Amniotic stem cell (primary cell): ENCODE data around the gene IVD.

Source experiments
- DNase-seq: peaks from one replicate; lab custom pipeline; 2025; lab: John Stamatoyannopoulos, UW

Gene IVD

DNA sequence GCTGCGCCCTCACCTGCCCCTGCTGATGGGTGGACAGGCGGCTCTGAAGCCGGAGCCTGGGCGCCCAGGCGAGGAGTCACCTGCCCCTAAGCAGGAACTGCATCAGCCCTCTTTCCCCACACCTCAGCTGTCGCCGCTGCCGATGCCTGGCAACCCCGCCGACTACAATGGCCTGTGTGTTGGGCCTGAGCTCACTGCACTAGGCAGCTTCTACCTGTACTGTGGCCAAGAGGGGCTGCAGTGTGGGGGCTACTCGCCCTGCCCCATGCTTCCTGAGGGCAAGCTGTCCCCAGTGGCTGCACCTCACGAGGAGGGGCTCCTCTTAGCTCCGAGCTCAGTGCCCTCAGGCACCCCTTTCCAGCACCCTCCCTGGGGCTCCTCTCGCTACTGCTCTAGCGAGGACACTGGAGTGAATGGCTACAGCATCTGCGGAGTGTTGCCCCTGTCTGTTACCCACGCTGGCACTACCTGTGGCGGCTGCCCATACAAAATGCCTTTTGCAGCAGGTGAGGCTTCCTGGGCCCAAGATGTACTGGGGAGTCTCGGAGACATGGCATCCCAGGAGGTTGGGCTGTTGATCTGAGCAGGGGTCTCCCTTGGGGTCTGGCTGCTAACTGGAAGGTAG is 53.9 kb downstream of the IVD start:
- DNase-seq, result no peak

DNA sequence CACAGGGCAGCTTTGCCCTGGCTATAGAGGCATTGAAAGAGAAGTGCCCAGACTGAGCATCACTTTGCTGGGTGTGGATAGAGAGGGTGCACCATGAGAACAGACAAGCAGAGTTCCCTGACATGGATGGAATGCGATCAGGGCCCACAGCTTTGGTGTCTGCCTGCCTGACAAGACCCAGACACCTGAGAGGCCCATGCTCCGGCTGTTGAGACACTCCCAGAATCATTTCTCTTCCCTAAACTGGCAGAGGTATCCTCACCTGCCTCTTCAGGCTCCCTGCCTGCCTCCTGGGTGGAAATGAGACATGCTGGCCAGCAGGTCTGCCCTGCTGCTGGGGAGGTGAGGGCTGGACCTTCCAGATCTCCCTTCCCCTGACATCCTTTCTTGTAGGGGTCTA is 54.8 kb downstream of the IVD start:
- DNase-seq, result no peak

DNA sequence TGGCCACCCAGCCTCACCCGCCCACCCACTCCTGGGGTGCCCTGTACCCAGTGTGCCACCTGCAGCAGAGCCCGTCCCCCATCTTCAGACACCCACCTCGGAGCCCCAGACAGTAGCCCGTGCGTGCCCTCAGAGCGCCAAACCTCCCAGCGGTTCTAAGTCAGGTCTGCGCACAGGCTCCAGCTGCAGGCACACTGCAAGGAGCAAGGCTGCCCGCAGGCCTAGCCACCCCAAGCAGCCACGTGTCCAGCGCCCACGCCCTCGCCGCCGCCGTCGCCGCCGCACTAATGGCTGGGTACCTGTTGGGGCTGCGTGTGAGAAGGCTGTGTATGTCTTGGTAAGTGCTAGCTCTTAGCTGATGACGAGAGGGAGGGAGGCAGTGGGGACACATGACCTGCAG is 56.4 kb downstream of the IVD start:
- DNase-seq, result no peak

DNA sequence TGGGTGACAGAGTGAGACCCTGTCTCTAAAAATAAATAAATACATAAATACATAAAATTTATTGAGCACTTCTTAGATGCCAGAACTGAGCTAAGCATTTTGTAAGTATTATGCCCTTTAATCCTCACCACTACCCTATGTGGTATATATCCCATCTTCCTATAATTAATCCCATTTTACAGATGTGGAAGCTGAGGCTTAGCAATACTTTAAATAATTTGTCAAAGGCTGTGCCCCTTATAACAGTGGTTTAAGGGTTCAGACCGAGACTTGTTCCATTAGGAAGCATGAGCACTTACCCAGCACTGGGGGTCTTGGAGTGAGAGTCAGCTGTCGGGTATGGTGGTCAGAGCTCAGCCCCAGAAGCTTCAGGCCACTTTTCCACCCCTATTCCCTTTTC is 57.7 kb downstream of the IVD start:
- DNase-seq, result no peak

DNA sequence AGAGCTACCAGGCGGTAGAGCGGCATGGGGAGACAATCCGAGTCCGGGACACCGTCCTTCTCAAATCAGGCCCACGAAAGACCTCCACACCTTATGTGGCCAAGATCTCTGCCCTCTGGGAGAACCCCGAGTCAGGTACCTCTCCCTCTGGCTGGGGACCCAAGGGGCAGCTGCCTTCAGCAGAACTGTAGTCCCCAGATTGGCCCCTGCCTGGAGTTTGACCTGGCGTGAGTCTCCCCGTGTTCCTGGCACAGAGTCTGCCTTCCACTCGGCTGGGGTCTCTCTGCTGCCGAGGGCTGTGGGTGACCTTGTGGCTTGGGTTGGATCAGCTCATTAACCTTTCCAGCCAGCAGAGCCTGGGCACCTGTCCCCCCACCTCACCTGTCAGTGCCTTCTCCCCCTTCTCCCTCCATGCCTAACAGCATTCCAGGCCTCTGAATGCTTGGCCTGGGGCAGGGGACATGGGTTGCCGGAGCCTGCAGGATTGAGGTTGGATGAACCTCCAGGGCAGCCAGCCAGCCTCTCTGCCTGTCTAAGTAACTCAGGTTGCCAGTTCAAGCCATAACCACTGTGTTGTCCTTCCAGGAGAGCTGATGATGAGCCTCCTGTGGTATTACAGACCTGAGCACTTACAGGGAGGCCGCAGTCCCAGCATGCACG is 58.4 kb downstream of the IVD start:
- DNase-seq, result no peak

DNA sequence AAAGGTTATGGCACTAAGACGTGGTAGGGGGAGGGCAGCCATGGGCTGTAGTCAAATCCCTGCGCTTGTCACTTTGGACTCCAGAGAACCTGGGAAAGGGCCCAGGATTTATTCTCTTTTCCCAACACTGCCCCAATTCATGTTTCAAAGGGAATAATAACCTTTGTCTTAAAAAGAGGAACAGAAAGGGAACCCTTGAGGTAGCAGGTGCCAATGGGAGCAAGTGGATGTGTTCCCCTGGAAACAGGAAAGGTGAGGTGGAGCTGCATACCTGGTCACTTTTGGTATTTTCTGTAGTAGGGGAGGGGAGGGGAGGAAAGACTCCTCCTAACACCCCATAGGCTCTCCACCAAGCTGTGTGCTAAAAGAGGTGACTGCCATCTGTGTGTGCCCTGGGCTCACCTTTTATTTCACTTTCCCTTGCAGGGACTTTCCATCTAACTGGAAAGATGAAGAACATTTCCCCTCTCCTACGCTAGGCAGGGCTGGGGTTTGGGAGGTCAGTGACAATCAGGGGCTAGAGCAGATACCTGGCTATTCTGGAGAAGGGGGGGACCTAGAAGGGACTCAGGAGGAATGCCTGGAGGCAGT is 59.1 kb downstream of the IVD start:
- DNase-seq, result no peak

DNA sequence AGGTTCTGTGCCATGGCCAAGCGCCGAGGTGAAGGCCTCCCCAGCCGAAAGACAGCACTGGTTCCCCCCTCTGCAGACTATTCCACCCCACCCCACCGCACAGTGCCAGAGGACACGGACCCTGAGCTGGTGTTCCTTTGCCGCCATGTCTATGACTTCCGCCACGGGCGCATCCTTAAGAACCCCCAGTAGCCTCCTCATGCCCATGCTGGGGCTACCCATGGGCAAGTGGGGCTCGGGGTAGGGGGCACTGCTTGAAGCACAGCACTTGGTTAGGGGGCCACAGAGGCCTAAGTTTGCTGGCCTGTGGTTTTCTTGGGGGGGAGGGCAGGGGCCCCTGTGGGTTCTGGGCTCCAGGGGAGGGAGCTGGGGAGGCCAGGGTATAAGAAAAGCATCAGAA is 60.3 kb downstream of the IVD start:
- no peak for DNase-seq

DNA sequence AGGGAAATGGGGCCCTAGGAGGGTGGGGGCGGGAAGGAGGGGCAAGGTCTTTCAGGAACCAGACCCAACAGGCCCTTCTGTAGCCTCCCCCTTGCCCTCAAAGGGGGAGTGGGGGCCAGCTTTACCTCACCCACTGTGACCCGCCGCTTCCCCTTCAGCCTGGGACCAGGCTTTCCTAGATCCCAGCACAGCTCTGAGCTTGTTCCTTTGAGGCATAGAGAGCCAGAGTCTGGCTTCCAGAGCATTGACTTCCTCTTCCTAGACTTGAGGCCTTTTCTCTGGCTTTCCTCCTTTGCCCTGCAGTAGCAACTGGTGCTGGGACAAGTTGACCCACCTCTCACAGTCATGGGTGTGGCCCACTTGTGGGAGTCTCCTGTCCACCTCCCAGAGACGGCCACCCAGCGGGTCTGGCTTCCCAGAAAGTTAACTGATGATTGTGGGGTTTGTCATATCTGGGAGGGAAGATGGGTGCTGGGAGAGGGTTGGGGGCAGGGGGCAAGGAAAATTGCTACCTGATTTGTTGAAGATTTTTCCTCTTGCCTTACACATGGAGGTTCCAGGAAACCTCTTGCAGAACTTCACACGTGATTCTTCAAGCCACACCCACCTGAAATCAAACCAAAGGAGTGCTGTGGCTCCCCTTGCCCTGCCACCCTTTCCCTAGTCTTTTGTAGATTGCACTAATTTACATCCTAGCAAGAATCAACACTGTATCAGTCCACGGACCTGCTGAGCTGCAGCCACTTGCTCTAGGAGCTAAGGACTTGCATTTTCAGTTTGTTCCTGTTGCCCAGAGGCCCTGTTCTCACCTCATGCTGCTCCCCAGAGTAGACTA is 61.0 kb downstream of the IVD start:
- DNase-seq, result no peak

DNA sequence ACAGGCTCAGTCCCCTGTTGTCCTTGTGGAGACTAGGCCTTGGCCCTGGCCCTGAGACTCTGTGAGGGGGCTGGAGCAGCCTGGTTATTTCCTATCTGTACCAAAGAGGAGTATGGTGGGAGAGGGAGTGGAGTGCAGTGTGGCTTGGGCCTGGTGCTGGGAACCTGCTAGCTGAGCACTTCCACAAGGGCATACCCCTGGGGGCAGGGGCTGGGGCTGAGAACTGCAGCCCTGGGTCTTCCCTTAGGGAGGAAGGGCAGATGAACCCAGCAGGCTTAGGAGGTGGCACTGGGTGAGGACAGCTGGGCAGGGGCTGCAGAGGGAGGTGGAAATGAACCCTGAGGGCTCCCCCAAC is 61.6 kb downstream of the IVD start:
- DNase-seq, result no peak

DNA sequence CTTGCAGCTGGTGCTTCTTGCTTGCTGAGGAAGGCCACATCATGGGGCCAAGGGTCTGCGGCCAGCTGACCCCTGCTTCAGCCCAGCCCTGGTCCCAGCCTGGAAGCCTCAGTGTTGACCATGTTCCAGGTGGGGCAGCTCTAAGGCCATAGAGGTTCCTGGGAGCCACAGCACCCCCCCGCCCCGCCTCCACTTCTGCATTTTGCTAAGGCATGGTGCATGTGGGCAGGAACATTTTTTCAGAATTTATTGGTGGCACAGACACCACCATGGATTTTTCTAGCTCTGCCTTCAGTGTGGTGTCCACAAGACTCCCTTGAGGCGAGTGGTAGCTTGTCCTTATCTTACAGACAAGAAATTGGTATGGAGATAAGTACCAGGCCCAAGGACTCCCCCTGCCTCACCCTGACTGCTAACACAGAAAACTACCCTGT is 63.3 kb downstream of the IVD start:
- DNase-seq, result no peak

DNA sequence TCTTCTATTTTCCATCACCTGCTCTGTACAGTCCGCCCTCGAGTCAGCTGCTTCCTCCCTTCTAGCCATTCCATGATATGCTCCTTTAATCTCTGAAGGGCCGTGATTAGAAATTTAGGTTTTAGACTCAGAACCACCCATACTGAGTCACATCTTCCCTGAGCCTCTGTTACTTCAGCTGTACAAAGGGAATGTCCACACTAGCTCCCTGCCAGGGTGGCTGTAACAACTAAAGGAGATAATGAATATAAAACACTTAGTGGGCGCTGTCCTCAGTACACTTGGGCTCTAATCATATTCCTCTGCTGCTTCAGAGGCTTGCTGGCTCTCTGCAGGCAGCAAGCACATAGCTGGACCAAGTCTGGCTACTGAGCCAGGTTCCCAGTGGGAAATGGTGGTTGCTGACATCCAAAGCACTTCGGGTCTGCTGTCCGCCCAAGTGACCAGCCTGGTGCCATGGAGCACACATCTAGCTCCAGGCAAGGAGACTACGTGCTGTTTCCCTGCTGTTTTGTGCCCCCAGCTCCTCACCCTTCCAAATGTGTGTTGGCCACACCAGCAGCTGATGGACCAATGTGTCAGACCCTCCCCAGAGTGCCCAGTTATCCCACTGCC is 64.3 kb downstream of the IVD start:
- no peak for DNase-seq

DNA sequence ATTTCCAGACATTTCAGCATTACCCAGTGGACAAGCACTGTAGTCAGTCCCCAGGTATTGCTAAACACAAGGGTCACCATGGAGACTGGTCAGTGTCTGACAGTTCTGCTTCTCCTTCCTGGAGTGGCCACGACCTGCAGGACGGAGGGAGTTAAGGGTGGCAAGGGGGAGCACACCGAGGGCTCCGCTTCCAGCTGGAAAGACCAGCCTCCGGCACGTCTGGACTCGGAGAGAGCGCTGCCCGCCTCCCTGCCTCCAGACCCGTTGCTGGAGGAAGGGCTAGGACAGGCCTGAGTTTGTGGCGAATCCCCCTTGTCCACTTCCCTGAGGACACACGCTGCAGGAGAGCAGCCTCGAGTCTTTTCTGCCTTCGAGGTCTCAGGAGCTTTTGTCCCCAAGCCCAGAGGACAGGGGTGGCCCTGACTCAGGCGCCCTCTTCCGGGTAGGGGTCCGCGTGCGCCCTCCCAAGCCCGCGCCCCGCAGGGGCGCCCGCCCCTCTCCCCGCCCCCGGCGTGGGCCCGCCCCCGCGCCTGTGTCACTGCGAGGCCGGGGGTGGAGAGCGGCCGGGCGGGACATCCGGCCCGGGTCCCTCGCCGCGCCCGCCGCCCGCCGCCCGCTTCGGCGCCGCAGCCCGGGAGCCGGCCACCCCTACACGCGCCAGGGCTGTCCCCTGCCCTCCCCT is 65.0 kb downstream of the IVD start, which contains the start of gene CHST14:
TSS of gene CHST14 (plus strand) at position 562 of the 682 bp plus-strand sequence. CDS start 230 bp downstream, outside the sequence.
- peak; percentile 25 for DNase-seq
